GM23248 (cell line): ENCODE measurements around the gene LPP. TPM values are rescaled to one million over a fixed set of nuclear protein-coding genes. Genes with fewer than 3 reads are reported as not detected.

ENCODE experiments used
- DNase-seq: peaks from one replicate; pipeline ENCODE4 v3.0.0-alpha.2; 2015
- H2AFZ ChIP-seq: fragments of 200-600 bp; sonication (generic); 2 replicates; pipeline ENCODE4 v1.6.1; 2016; ENCODE audit warnings: antibody characterized with exemption
- H3F3A ChIP-seq: fragments of 200-600 bp; sonication (generic); 2 replicates; pipeline ENCODE4 v1.6.1; 2016; ENCODE audit warnings: mild to moderate bottlenecking, antibody characterized with exemption, mixed run types; ENCODE audit not compliant: insufficient read depth
- H3K27ac ChIP-seq: fragments of 200-600 bp; sonication (generic); 2 replicates; pipeline ENCODE4 v1.5.1; 2016; ENCODE audit warnings: mild to moderate bottlenecking
- H3K27me3 ChIP-seq: fragments of 200-600 bp; sonication (generic); replicated peaks from 2 replicates; pipeline ENCODE4 v1.6.1; 2016; ENCODE audit warnings: mild to moderate bottlenecking; ENCODE audit not compliant: insufficient read depth
- H3K36me3 ChIP-seq: fragments of 200-600 bp; sonication (generic); 2 replicates; pipeline ENCODE4 v1.6.1; 2016; ENCODE audit warnings: low read depth, mild to moderate bottlenecking
- H3K4me1 ChIP-seq: fragments of 200-600 bp; sonication (generic); 2 replicates; pipeline ENCODE4 v1.6.1; 2016; ENCODE audit warnings: mild to moderate bottlenecking; ENCODE audit not compliant: insufficient read depth
- H3K4me2 ChIP-seq: fragments of 200-600 bp; sonication (generic); one replicate; pipeline ENCODE4 v1.6.1; 2016; ENCODE audit warnings: mild to moderate bottlenecking; ENCODE audit not compliant: unreplicated experiment
- H3K4me3 ChIP-seq: fragments of 200-600 bp; sonication (generic); 2 replicates; pipeline ENCODE4 v1.5.1; 2016; ENCODE audit warnings: mild to moderate bottlenecking
- H3K79me2 ChIP-seq: fragments of 200-600 bp; sonication (generic); 2 replicates; pipeline ENCODE4 v1.6.1; 2016; ENCODE audit warnings: mild to moderate bottlenecking; ENCODE audit not compliant: insufficient read depth
- H3K9ac ChIP-seq: fragments of 200-600 bp; sonication (generic); 2 replicates; pipeline ENCODE4 v1.6.1; 2016; ENCODE audit warnings: mild to moderate bottlenecking
- H3K9me2 ChIP-seq: fragments of 200-600 bp; sonication (generic); 2 replicates; pipeline ENCODE4 v1.6.1; 2016; ENCODE audit warnings: mixed run types, mild to moderate bottlenecking, moderate library complexity; ENCODE audit not compliant: insufficient read depth
- H3K9me3 ChIP-seq: fragments of 200-600 bp; sonication (generic); one replicate; pipeline ENCODE4 v1.6.1; 2017; ENCODE audit warnings: low read depth
- H4K20me1 ChIP-seq: fragments of 200-600 bp; sonication (generic); 2 replicates; pipeline ENCODE4 v1.6.0; 2016; ENCODE audit not compliant: insufficient read depth
- EZH2 ChIP-seq: fragments of 200-600 bp; sonication (generic); IDR thresholded peaks from 2 replicates; pipeline ENCODE4 v1.6.1; 2018; ENCODE audit warnings: antibody characterized with exemption, mild to moderate bottlenecking; ENCODE audit not compliant: insufficient read depth, poor library complexity, severe bottlenecking
- EZH2phosphoT487 ChIP-seq: fragments of 200-600 bp; sonication (generic); IDR thresholded peaks from 2 replicates; pipeline ENCODE4 v1.6.1; 2018; ENCODE audit warnings: antibody characterized with exemption, moderate library complexity, mild to moderate bottlenecking, low read depth; ENCODE audit not compliant: insufficient read depth
- WGBS, 2 experiments: methylation state at CpG; one replicate each; pipeline ENCODE4 v1.1.6; 2015 to 2017; ENCODE audit warnings: low lambda C conversion rate in 2 of 2, low coverage in 1 of 2; ENCODE audit errors: missing lambda C conversion rate in 2 of 2; 5-methylcytosine and 5-hydroxymethylcytosine counted together
- in situ Hi-C: fragments of 300-500 bp; cut with MboI; formaldehyde crosslinking; loops from 2 replicates; pipeline ENCODE4 v1.15.0; 2020
- polyA plus RNA-seq: library from polyadenylated mRNA; unstranded; fragments of >200 nt; fragmentation: Nextera tagmentation; extraction: Ambion mirVana; gene quantifications from 2 replicates; pipeline ENCODE4 v1.2.1, GENCODE V29; 2016
- total RNA-seq: library from RNA; depleted of rRNA; stranded (reverse); fragments of >200 nt; shearing (Covaris generic); gene quantifications from 2 replicates; pipeline ENCODE4 v1.2.3, GENCODE V29; 2014

The LPP gene
- total and polyA plus RNA-seq, 2 experiments from 2014 or later: 42.8 to 61.7 TPM

DNA sequence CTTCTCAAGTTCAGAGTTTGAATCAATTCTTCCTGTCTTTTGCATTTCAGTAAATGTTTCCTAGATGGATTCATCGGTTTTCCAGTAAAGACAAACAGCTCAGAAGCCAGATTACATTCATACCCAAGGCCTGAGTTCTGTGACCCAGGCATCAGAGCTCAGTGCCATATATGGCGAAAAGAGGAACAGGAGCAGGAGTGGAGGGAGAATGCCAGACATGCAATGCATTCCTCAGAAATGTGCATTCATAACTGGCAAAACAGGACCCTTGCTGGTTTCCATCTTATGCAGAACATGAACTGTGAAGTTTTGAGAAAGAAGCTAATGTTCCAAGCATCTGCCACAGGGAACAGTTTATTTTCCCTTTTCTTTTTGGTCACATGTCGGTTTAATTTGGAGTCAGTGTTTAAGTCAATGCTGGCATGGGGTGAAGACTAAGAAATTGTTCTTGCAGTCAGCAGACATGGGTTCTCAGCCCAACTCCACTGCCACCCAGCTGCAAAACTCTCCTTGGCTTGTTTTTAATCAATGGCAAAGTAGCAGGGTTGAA, 116.5 kb downstream of the LPP start:
- 2% methylated on average over 3 of the region's 3 CpGs for WGBS, 2 experiments

DNA sequence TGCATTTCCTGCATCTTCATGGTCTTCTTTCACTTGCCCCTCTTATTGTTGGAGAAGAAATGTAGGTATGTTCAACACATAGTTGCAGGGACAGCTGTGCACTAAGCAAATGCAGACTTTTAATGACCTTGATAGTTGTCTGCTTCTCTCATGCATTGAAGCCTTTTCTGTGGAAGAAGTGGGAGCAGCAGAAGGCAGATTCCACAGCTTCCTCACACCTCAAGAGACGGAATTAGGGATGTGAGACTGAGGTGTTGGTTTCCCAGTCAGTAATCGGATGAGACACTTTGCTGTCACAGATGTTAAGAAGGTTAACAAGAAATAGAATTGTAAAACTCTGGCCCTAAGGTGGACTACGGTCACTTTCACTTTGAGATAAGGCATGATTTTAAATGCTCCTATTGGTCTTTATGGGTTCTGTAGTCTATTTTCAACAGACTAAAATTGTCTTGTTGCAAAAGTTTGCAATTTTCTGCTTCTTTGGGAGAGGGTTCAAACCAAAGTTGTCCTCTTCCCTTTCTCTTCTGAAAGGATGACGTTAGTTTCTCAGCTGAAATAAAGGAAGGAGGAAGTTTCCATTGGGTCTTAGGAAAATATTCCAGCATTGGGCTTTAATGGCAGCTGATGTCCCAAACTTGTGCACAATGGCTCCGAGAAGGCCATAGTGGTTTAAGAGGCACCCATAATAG, 117.4 kb downstream of the LPP start:
- TF ChIP-seq EZH2 (no peak), EZH2phosphoT487 (no peak)
- H4K20me1 ChIP-seq: no peaks in the 10 kb centered on the region
- H3F3A ChIP-seq: peaks cover 86% of the 10 kb centered on the region
- peak overlapping the region; percentile 83 for H3K27ac ChIP-seq
- no peaks in the 10 kb centered on the region for H3K9me2 ChIP-seq
- no peaks in the 10 kb centered on the region for H3K27me3 ChIP-seq
- peaks cover 80% of the 10 kb centered on the region for H3K4me1 ChIP-seq
- no peak for DNase-seq
- no peaks in the 10 kb centered on the region for H3K36me3 ChIP-seq
- 89 to 97% methylated on average over 5 of the region's 5 CpGs for WGBS, 2 experiments
- H3K4me2 ChIP-seq: peak overlapping the region; percentile 56
- H3K4me3 ChIP-seq: peak overlapping the region; percentile 33; the same call in 1 of the 2 replicates
- H3K9ac ChIP-seq: peak overlapping the region; percentile 36; the same call in 1 of the 2 replicates
- in situ Hi-C loops: no loop called here
- H2AFZ ChIP-seq: no peak overlapping the region
- H3K9me3 ChIP-seq: no peaks in the 10 kb centered on the region
- H3K79me2 ChIP-seq: peaks cover 55% of the 10 kb centered on the region

More for the DNA sequence above, 116.5 kb downstream of the LPP start:
- Histone ChIP-seq H3K4me1 (peaks cover 87% of the 10 kb centered on the region), H3K9ac (peak overlapping the region; percentile 36), H3K36me3 (no peaks in the 10 kb centered on the region), H2AFZ (no peak overlapping the region), H3F3A (peaks cover 94% of the 10 kb centered on the region), H3K9me2 (no peaks in the 10 kb centered on the region), H3K27ac (peak overlapping the region; percentile 83), H3K79me2 (peaks cover 46% of the 10 kb centered on the region), H3K9me3 (no peaks in the 10 kb centered on the region), H3K4me3 (peak overlapping the region; percentile 33), H4K20me1 (no peaks in the 10 kb centered on the region), H3K27me3 (no peaks in the 10 kb centered on the region), H3K4me2 (peak overlapping the region; percentile 56)
- peak; percentile 86 for DNase-seq
- in situ Hi-C loops: no loop called here
- TF ChIP-seq EZH2phosphoT487 (no peak), EZH2 (no peak)

DNA sequence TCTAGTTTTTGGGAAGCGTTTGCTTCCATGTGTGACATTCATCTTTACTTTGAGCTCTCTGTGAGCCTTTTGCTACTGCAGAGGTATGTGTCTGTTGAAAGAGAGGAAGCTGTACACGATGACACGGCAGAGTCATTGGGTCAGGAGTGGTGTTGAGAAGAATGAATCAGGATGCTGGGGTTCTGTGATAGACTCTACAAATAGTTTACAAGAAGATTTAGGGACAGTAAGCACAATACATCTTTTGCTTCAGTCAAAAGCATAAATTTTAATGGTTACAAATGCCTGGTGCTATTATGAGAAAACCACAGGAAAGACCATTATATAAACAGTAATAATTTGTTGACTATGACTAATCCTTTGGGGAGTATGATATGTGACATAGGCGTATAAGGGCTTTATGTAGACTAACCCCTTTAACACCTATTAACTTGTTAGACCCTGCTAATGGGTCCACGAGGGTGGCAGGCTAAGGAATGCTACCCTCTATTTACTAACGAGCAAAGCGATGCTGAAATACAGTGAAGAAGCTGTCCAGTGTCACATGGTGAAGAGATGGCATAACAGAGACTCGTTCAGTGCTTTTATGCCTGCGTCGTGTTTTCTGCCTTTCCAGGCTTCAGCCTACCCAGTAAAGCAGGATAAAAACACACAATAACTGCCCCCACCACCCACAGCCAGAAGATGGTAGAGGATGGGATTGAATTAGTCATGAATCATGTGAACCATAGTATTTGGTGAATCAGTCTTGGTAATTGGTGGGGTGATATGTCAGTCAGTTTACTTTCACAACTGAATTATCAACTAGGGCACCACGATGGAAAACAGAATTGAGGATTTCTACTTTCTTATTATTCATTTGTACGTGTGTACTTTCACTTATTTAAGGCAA, 118.8 kb downstream of the LPP start:
- Histone ChIP-seq H3K9me3 (no peaks in the 10 kb centered on the region), H3K4me2 (peak overlapping the region; percentile 56), H2AFZ (no peak overlapping the region), H3K9ac (peak overlapping the region; percentile 45), H3K4me3 (peak overlapping the region; percentile 34), H3K4me1 (peaks cover 68% of the 10 kb centered on the region), H3K27ac (peak overlapping the region; percentile 83), H3K79me2 (peaks cover 59% of the 10 kb centered on the region), H3F3A (peaks cover 72% of the 10 kb centered on the region), H4K20me1 (no peaks in the 10 kb centered on the region), H3K27me3 (no peaks in the 10 kb centered on the region), H3K9me2 (no peaks in the 10 kb centered on the region), H3K36me3 (no peaks in the 10 kb centered on the region)
- peak; percentile 92 for DNase-seq
- WGBS, 2 experiments: 34 to 37% methylated on average over 12 of the region's 12 CpGs
- TF ChIP-seq EZH2phosphoT487 (peak; percentile 90), EZH2 (no peak)
- in situ Hi-C loops: no loop called here

DNA sequence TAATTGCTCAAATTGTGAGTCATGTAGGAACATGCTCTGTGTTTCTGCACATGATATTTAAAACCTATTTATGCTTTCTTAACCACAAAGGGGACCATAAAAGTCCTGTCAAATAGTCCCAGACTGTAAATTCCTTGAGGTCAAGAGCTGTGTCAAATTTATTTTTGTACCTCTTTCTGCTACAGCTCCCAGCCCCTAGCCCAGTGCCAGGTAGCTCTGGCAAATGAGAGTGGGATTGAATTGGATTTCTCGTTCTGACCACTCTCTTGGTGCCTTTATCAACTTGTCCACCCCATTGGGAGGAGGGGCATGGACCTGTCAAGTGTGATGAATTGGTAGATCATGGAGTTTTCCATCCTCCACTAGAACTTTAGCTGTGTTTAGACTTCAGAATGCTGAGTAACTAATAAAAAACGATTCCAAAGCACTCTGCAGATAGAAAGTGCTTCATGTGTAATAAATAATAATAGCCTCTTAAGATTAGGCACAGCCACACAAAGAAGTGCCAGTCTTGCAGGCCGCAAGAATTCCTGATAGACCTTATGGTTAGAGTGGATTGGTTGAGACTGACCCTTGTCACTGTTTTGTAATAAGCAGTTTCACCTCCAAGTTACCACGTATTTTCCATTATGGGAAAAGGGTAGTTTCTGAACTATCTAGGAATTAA, 120.4 kb downstream of the LPP start:
- Histone ChIP-seq H3K4me1 (peaks cover 53% of the 10 kb centered on the region), H3F3A (peaks cover 57% of the 10 kb centered on the region), H3K79me2 (peaks cover 59% of the 10 kb centered on the region), H3K9me3 (no peaks in the 10 kb centered on the region), H3K9me2 (no peaks in the 10 kb centered on the region), H3K9ac (no peak overlapping the region), H3K4me2 (no peak overlapping the region), H3K27ac (no peak overlapping the region; the same call in 1 of the 2 replicates), H3K27me3 (no peaks in the 10 kb centered on the region), H3K4me3 (no peak overlapping the region), H4K20me1 (no peaks in the 10 kb centered on the region), H3K36me3 (no peaks in the 10 kb centered on the region), H2AFZ (no peak overlapping the region)
- in situ Hi-C loops: no loop called here
- no peak for TF ChIP-seq EZH2phosphoT487
- TF ChIP-seq EZH2: no peak
- 84 to 90% methylated on average over 4 of the region's 4 CpGs for WGBS, 2 experiments
- DNase-seq: peak; percentile 31
